H1 (cell line): ENCODE measurements around the gene PF4V1. TPM values are rescaled to one million over a fixed set of nuclear protein-coding genes. Genes with fewer than 3 reads are reported as not detected.

Source experiments
- ATF2 ChIP-seq: IDR thresholded peaks from 2 replicates; pipeline ENCODE4 v1.6.1; 2012; ENCODE audit warnings: low read length, inconsistent platforms
- BCL11A ChIP-seq, 2 experiments: IDR thresholded peaks; one replicate each; pipeline ENCODE4 v1.6.1; 2011; ENCODE audit warnings: low read depth in 2 of 2, low read length in 2 of 2, mild to moderate bottlenecking in 2 of 2
- BRCA1 ChIP-seq: IDR thresholded peaks from 2 replicates; pipeline ENCODE4 v1.6.1; 2012; ENCODE audit warnings: low read depth, low read length, improper control_type of control experiment
- CHD7 ChIP-seq: fragments of 300-600 bp; sonication (generic); IDR thresholded peaks from 2 replicates; pipeline ENCODE4 v1.7.1; 2012; ENCODE audit warnings: low read length, moderate library complexity, mild to moderate bottlenecking, inconsistent platforms; ENCODE audit not compliant: insufficient replicate concordance
- FOSL1 ChIP-seq: IDR thresholded peaks from 2 replicates; pipeline ENCODE4 v1.6.1; 2011; ENCODE audit warnings: mild to moderate bottlenecking, low read depth, low read length, moderate library complexity; ENCODE audit not compliant: insufficient read depth
- HDAC6 ChIP-seq: IDR thresholded peaks from one replicate; pipeline ENCODE4 v1.7.1; 2012; ENCODE audit warnings: low read depth, mild to moderate bottlenecking, inconsistent platforms, low read length, moderate library complexity
- RAD21 ChIP-seq, 2 experiments: IDR thresholded peaks in 1 of 2; conservative IDR thresholded peaks in 1 of 2; 2 replicates each; pipeline ENCODE4 v1.6.1; 2011; ENCODE audit warnings: low read depth in 2 of 2, low read length in 2 of 2, improper control_type of control experiment in 1 of 2, inconsistent platforms in 1 of 2, mild to moderate bottlenecking in 1 of 2, moderate library complexity in 1 of 2
- RNF2 ChIP-seq: fragments of 200-900, 300-1000 bp; sonication (generic); IDR thresholded peaks from 2 replicates; pipeline ENCODE4 v1.7.1; 2016; ENCODE audit warnings: borderline replicate concordance, low read depth, mild to moderate bottlenecking, antibody characterized with exemption, low read length; ENCODE audit not compliant: poor library complexity, severe bottlenecking; ENCODE audit errors: missing control alignments
- TAF1 ChIP-seq: IDR thresholded peaks from 2 replicates; pipeline ENCODE4 v1.6.1; 2011; ENCODE audit warnings: mild to moderate bottlenecking, low read depth, low read length
- polyA plus RNA-seq, 7 experiments: library from polyadenylated mRNA; depleted of rRNA in 3 of 7; stranded (reverse) in 5 of 7; unstranded in 2 of 7; fragments of >200 nt in 5 of 7; fragments of 200-250 nt in 2 of 7; gene quantifications; 1 replicate in 5 of 7; 2 replicates in 1 of 7; 4 replicates in 1 of 7; pipeline versions ENCODE4 v1.2.1 to v1.2.3, GENCODE V29; 2011 to 2013; ENCODE audit warnings: missing spikeins in 2 of 7, mixed read lengths in 2 of 7
- total RNA-seq: library from RNA; stranded (reverse); fragmentation: NEBNext Ultra II Directional; extraction: Animal tissue kit (Norgen Biotek cat#: 25700); gene quantifications from 2 replicates; pipeline ENCODE4 v1.2.1, GENCODE V29; 2021

Gene PF4V1
- total and polyA plus RNA-seq, 2 of the 8 experiments (the other 6 are each of a cell fraction or from before 2014, with no cell fraction given) = not detected

GRCh38 chr4:73864961-73865360 lies 11.9 kb downstream of the PF4V1 start (continued):
- TF ChIP-seq CHD7 (no peak), RNF2 (no peak), FOSL1 (no peak), BRCA1 (no peak), TAF1 (no peak), ATF2 (no peak), HDAC6 (no peak), BCL11A (IDR thresholded peaks at IDR 0.05; ENCODE audit: low read depth in 2 of 2, low read length in 2 of 2) (no peak), RAD21 (IDR thresholded peaks at IDR 0.05 in 1 of 2, conservative IDR thresholded peaks at IDR 0.05 in 1 of 2; ENCODE audit: low read depth in 2 of 2, low read length in 2 of 2) (no peak)
